BE2C (cell line): ENCODE results near the gene UGT2A1.

Source experiments
- DNase-seq: peaks from one replicate; pipeline ENCODE4 v3.0.0-alpha.2; 2020
- H3K27me3 ChIP-seq: fragments of 250-450 bp; sonication (Bioruptor Pico); 2 replicates; pipeline ENCODE4 v1.5.1; 2020; ENCODE audit warnings: mild to moderate bottlenecking
- H3K36me3 ChIP-seq: fragments of 250-450 bp; sonication (Bioruptor Pico); 2 replicates; pipeline ENCODE4 v1.5.1; 2020; ENCODE audit warnings: mild to moderate bottlenecking
- H3K4me1 ChIP-seq: fragments of 250-450 bp; sonication (Bioruptor Pico); 2 replicates; pipeline ENCODE4 v1.5.1; 2020
- H3K4me3 ChIP-seq: 2 replicates; pipeline ENCODE4 v1.5.1; 2011; ENCODE audit warnings: low read depth, low read length
- H3K9me3 ChIP-seq: fragments of 250-450 bp; sonication (Bioruptor Pico); 2 replicates; pipeline ENCODE4 v1.5.1; 2020
- CTCF ChIP-seq: IDR thresholded peaks from 2 replicates; pipeline ENCODE4 v1.5.1; 2012; ENCODE audit warnings: mild to moderate bottlenecking, low read depth, low read length

Gene UGT2A1

GRCh38 chr4:69649207-69649606, 3.8 kb downstream of the UGT2A1 start:
- Histone ChIP-seq H3K9me3 (no peaks in the 10 kb centered on the region), H3K4me3 (no peak overlapping the region), H3K27me3 (no peaks in the 10 kb centered on the region), H3K36me3 (no peaks in the 10 kb centered on the region), H3K4me1 (peaks cover 13% of the 10 kb centered on the region)
- no peak for DNase-seq
- TF ChIP-seq CTCF = no peak

GRCh38 chr4:69642961-69643360, 10.1 kb downstream of the UGT2A1 start:
- Histone ChIP-seq H3K27me3 (no peaks in the 10 kb centered on the region), H3K4me3 (no peak overlapping the region), H3K36me3 (no peaks in the 10 kb centered on the region), H3K4me1 (no peaks in the 10 kb centered on the region; the same call in 1 of the 2 replicates), H3K9me3 (no peaks in the 10 kb centered on the region)
- no peak for DNase-seq
- TF ChIP-seq CTCF = no peak

- no peaks in the 10 kb centered on the region for H3K4me1 ChIP-seq
These were observed 12.8 kb downstream of the UGT2A1 start for GRCh38 chr4:69640289-69640688.

GRCh38 chr4:69639542-69639941, 13.5 kb downstream of the UGT2A1 start, which contains the start of gene UGT2A2:
Gene UGT2A2 (minus strand): TSS chr4:69639642. CDS start chr4:69639640, 2 bp downstream.
- TF ChIP-seq CTCF = no peak
- no peak for DNase-seq

More at GRCh38 chr4:69640289-69640688, 12.8 kb downstream of the UGT2A1 start:
- Histone ChIP-seq H3K4me3 (no peak overlapping the region), H3K9me3 (no peaks in the 10 kb centered on the region), H3K27me3 (no peaks in the 10 kb centered on the region), H3K36me3 (no peaks in the 10 kb centered on the region)
- TF ChIP-seq CTCF = no peak
- no peak for DNase-seq

GRCh38 chr4:69617083-69617694, 35.9 kb downstream of the UGT2A1 start:
- Histone ChIP-seq H3K4me1 (no peaks in the 10 kb centered on the region), H3K9me3 (no peaks in the 10 kb centered on the region), H3K27me3 (no peaks in the 10 kb centered on the region), H3K4me3 (no peak overlapping the region), H3K36me3 (no peaks in the 10 kb centered on the region)
- no peak for DNase-seq
- peak; percentile 36 for TF ChIP-seq CTCF

More at GRCh38 chr4:69639542-69639941, 13.5 kb downstream of the UGT2A1 start, which contains the start of gene UGT2A2:
- Histone ChIP-seq H3K9me3 (no peaks in the 10 kb centered on the region), H3K27me3 (no peaks in the 10 kb centered on the region), H3K4me1 (no peaks in the 10 kb centered on the region), H3K4me3 (no peak within 1 kb of the TSS), H3K36me3 (no peaks in the 10 kb centered on the region)

- no peak for DNase-seq
- Histone ChIP-seq H3K4me3 (no peak overlapping the region), H3K36me3 (no peaks in the 10 kb centered on the region), H3K9me3 (no peaks in the 10 kb centered on the region), H3K27me3 (no peaks in the 10 kb centered on the region), H3K4me1 (no peaks in the 10 kb centered on the region)
- TF ChIP-seq CTCF = no peak
These were observed 42.6 kb downstream of the UGT2A1 start for GRCh38 chr4:69610484-69610883.
